ENCODE data around the gene ERCC6. TPM values are rescaled to one million over a fixed set of nuclear protein-coding genes. Genes with fewer than 3 reads are reported as not detected.
A peak's percentile ranks its signal among the peaks of the same experiment; 100 is the strongest.

The ERCC6 gene
- total RNA-seq, 1 experiment from 2014 or later: 7.1 TPM

GRCh38 chr10:49528977-49529506, 9.9 kb downstream of the ERCC6 start:
- DNase-seq: no peak
- Histone ChIP-seq H3K36me3 (no peaks in the 10 kb centered on the region; the same call in none of the 2 replicates), H3K4me1 (no peaks in the 10 kb centered on the region), H3K4me3 (no peak overlapping the region), H3K27ac (no peak overlapping the region), H3K27me3 (no peaks in the 10 kb centered on the region), H3K9me3 (replicated peaks) (no peaks in the 10 kb centered on the region)

GRCh38 chr10:49527850-49528249, 11.1 kb downstream of the ERCC6 start:
- H3K36me3 ChIP-seq: no peaks in the 10 kb centered on the region; the same call in none of the 2 replicates
- no peaks in the 10 kb centered on the region for H3K4me1 ChIP-seq
- no peaks in the 10 kb centered on the region for H3K9me3 ChIP-seq (replicated peaks)
- H3K27me3 ChIP-seq: no peaks in the 10 kb centered on the region
- no peak overlapping the region for H3K4me3 ChIP-seq
- no peak overlapping the region for H3K27ac ChIP-seq
- DNase-seq: no peak

- no peaks in the 10 kb centered on the region; the same call in none of the 2 replicates for H3K36me3 ChIP-seq
- DNase-seq: no peak
- H3K27me3 ChIP-seq: no peaks in the 10 kb centered on the region
- H3K27ac ChIP-seq: no peak overlapping the region
- H3K4me1 ChIP-seq: no peaks in the 10 kb centered on the region
- no peak overlapping the region for H3K4me3 ChIP-seq
- H3K9me3 ChIP-seq (replicated peaks): no peaks in the 10 kb centered on the region
Measured at GRCh38 chr10:49527061-49527460, 11.9 kb downstream of the ERCC6 start.

- Histone ChIP-seq H3K36me3 (no peaks in the 10 kb centered on the region; the same call in none of the 2 replicates), H3K4me1 (no peaks in the 10 kb centered on the region), H3K27ac (no peak overlapping the region), H3K27me3 (no peaks in the 10 kb centered on the region), H3K4me3 (no peak overlapping the region), H3K9me3 (replicated peaks) (no peaks in the 10 kb centered on the region)
- no peak for DNase-seq
Measured at GRCh38 chr10:49526619-49527018, 12.3 kb downstream of the ERCC6 start.

GRCh38 chr10:49524496-49524895, 14.4 kb downstream of the ERCC6 start:
- Histone ChIP-seq H3K4me1 (no peaks in the 10 kb centered on the region), H3K27ac (no peak overlapping the region), H3K4me3 (no peak overlapping the region), H3K27me3 (no peaks in the 10 kb centered on the region), H3K9me3 (replicated peaks) (no peaks in the 10 kb centered on the region), H3K36me3 (no peaks in the 10 kb centered on the region; the same call in none of the 2 replicates)
- no peak for DNase-seq

- H3K27ac ChIP-seq: no peak overlapping the region
- H3K27me3 ChIP-seq: no peaks in the 10 kb centered on the region
- no peak for DNase-seq
- H3K4me1 ChIP-seq: no peaks in the 10 kb centered on the region
- no peaks in the 10 kb centered on the region for H3K9me3 ChIP-seq (replicated peaks)
- no peaks in the 10 kb centered on the region; the same call in 1 of the 2 replicates for H3K36me3 ChIP-seq
- no peak overlapping the region for H3K4me3 ChIP-seq
Measured at GRCh38 chr10:49523301-49523700, 15.6 kb downstream of the ERCC6 start.

- Histone ChIP-seq H3K9me3 (replicated peaks) (no peaks in the 10 kb centered on the region), H3K27ac (no peak overlapping the region), H3K27me3 (no peaks in the 10 kb centered on the region), H3K36me3 (no peaks in the 10 kb centered on the region), H3K4me1 (no peaks in the 10 kb centered on the region), H3K4me3 (no peak overlapping the region)
- no peak for DNase-seq
Measured at GRCh38 chr10:49521062-49521461, 17.9 kb downstream of the ERCC6 start.

- Histone ChIP-seq H3K27me3 (no peaks in the 10 kb centered on the region), H3K36me3 (no peaks in the 10 kb centered on the region), H3K4me3 (no peak overlapping the region), H3K9me3 (replicated peaks) (no peaks in the 10 kb centered on the region), H3K4me1 (no peaks in the 10 kb centered on the region), H3K27ac (no peak overlapping the region)
- no peak for DNase-seq
Measured at GRCh38 chr10:49520122-49520775, 18.7 kb downstream of the ERCC6 start.

GRCh38 chr10:49519717-49520116, 19.2 kb downstream of the ERCC6 start:
- Histone ChIP-seq H3K27ac (no peak overlapping the region), H3K4me1 (no peaks in the 10 kb centered on the region), H3K9me3 (replicated peaks) (no peaks in the 10 kb centered on the region), H3K36me3 (no peaks in the 10 kb centered on the region), H3K4me3 (no peak overlapping the region), H3K27me3 (no peaks in the 10 kb centered on the region)
- DNase-seq: no peak

GRCh38 chr10:49518982-49519578, 19.8 kb downstream of the ERCC6 start:
- Histone ChIP-seq H3K27me3 (no peaks in the 10 kb centered on the region), H3K27ac (no peak overlapping the region), H3K9me3 (replicated peaks) (no peaks in the 10 kb centered on the region), H3K36me3 (no peaks in the 10 kb centered on the region), H3K4me1 (no peaks in the 10 kb centered on the region), H3K4me3 (no peak overlapping the region)
- DNase-seq: peak; percentile 30 to 75

GRCh38 chr10:49518566-49518965, 20.4 kb downstream of the ERCC6 start:
- Histone ChIP-seq H3K27ac (no peak overlapping the region), H3K36me3 (no peaks in the 10 kb centered on the region), H3K4me3 (no peak overlapping the region), H3K4me1 (no peaks in the 10 kb centered on the region), H3K9me3 (replicated peaks) (no peaks in the 10 kb centered on the region), H3K27me3 (no peaks in the 10 kb centered on the region)
- no peak for DNase-seq

GRCh38 chr10:49516216-49516970, 22.5 kb downstream of the ERCC6 start:
- no peak overlapping the region for H3K4me3 ChIP-seq
- H3K36me3 ChIP-seq: no peaks in the 10 kb centered on the region
- no peaks in the 10 kb centered on the region for H3K27me3 ChIP-seq
- no peak overlapping the region for H3K27ac ChIP-seq
- no peaks in the 10 kb centered on the region for H3K9me3 ChIP-seq (replicated peaks)
- no peak for DNase-seq
- no peaks in the 10 kb centered on the region for H3K4me1 ChIP-seq

GRCh38 chr10:49512121-49512809, 26.7 kb downstream of the ERCC6 start:
- H3K9me3 ChIP-seq (replicated peaks): no peaks in the 10 kb centered on the region
- H3K27me3 ChIP-seq: no peaks in the 10 kb centered on the region
- H3K4me3 ChIP-seq: no peak overlapping the region
- peak; percentile 33 to 62 for DNase-seq
- H3K27ac ChIP-seq: no peak overlapping the region
- H3K36me3 ChIP-seq: no peaks in the 10 kb centered on the region
- no peaks in the 10 kb centered on the region for H3K4me1 ChIP-seq

GRCh38 chr10:49509771-49510303, 29.1 kb downstream of the ERCC6 start:
- no peak for DNase-seq
- no peaks in the 10 kb centered on the region for H3K9me3 ChIP-seq (replicated peaks)
- H3K36me3 ChIP-seq: no peaks in the 10 kb centered on the region
- no peak overlapping the region for H3K4me3 ChIP-seq
- no peak overlapping the region for H3K27ac ChIP-seq
- H3K4me1 ChIP-seq: no peaks in the 10 kb centered on the region
- H3K27me3 ChIP-seq: no peaks in the 10 kb centered on the region
